ENCODE measurements around the gene CD3E. TPM values are rescaled to one million over a fixed set of nuclear protein-coding genes. Genes with fewer than 3 reads are reported as not detected.
A peak's percentile ranks its signal among the peaks of the same experiment; 100 is the strongest.
"Not testable (repeated sequence)": the region's sequence is repeated elsewhere in the genome, so short reads cannot be mapped to it uniquely, and the experiment has no call there.

Gene CD3E
- total and polyA plus RNA-seq, 4 experiments from 2014 or later, result 581 to 999 (median 623) TPM

GRCh38 chr11:118301600-118302195 is 2.8 kb upstream of the CD3E start:
- H3K27ac ChIP-seq (ENCODE audit: low read depth, low read length), result no peak overlapping the region
- ChIA-PET CTCF (ENCODE audit: partially characterized antibody) (interaction anchor here (0.6 to 2.4 kb wide), 5 partner anchors 10 to 103 kb away, joined by 3 to 10 read pairs (median 3); partner anchors contain the start of gene UBE4A), POLR2A (ENCODE audit: partially characterized antibody) (interaction anchor here (1.1 to 2.6 kb wide), 3 partner anchors 58 to 78 kb away, joined by 4 to 7 read pairs (median 7); partner anchors contain the start of genes JAML and UBE4A)
- Mint-ChIP-seq H3K36me3 (peaks cover 13 to 21% of the 10 kb centered on the region in 2 donors), H3K27me3 (no peaks in the 10 kb centered on the region), H3K9me3 (no peaks in the 10 kb centered on the region), H3K4me1 (peaks cover 24 to 64% (median 39%) of the 10 kb centered on the region in 4 donors), H3K27ac (peak overlapping the region in 5 of 7 donors; percentile 31 to 98 (median 61)), H3K4me3 (peak overlapping the region in 1 of 8 donors; percentile 17)
- H3K4me1 ChIP-seq (ENCODE audit: insufficient read depth, low read length), result peaks cover 38% of the 10 kb centered on the region
- H3K9me3 ChIP-seq (ENCODE audit: control insufficient read depth in 1 of 2, low read length in 2 of 2), result no peaks in the 10 kb centered on the region
- no peaks in the 10 kb centered on the region for H3K36me3 ChIP-seq (ENCODE audit: insufficient read depth, low read length)
- no peak overlapping the region for H3K4me3 ChIP-seq (ENCODE audit: low read length in 2 of 2)
- no peak for DNase-seq
- intact Hi-C loops (cut with micrococcal nuclease), result no loop called here
- no peaks in the 10 kb centered on the region for H3K27me3 ChIP-seq (ENCODE audit: insufficient read depth, low read length)

- peaks cover 63% of the 10 kb centered on the region for H3K4me1 ChIP-seq (ENCODE audit: insufficient read depth, low read length)
- Mint-ChIP-seq H3K27ac (peak overlapping the region; percentile 98 to 100 (median 99)), H3K27me3 (no peaks in the 10 kb centered on the region), H3K9me3 (no peaks in the 10 kb centered on the region), H3K4me3 (peak overlapping the region; percentile 99 to 100 (median 100)), H3K36me3 (peaks cover 37 to 44% of the 10 kb centered on the region in 2 donors), H3K4me1 (peaks cover 41 to 89% (median 62%) of the 10 kb centered on the region in 4 donors)
- no peak for DNase-seq
- CTCF ChIA-PET (ENCODE audit: partially characterized antibody), result interaction anchor here (0.5 to 3.9 kb wide), 7 partner anchors 9 to 184 kb away, joined by 3 to 44 read pairs (median 4); no protein-coding TSS in a partner anchor
- peak overlapping the region; percentile 96 to 97 for H3K4me3 ChIP-seq (ENCODE audit: low read length in 2 of 2)
- intact Hi-C loops (cut with micrococcal nuclease), result loop anchor here (1.0 to 2.0 kb wide), 2 partner anchors 34 to 49 kb away; no protein-coding TSS in a partner anchor
- peak overlapping the region; percentile 91 for H3K27ac ChIP-seq (ENCODE audit: low read depth, low read length)
- H3K9me3 ChIP-seq (ENCODE audit: control insufficient read depth in 1 of 2, low read length in 2 of 2), result no peaks in the 10 kb centered on the region
- POLR2A ChIA-PET (ENCODE audit: partially characterized antibody), result interaction anchor here (0.7 to 5.8 kb wide), 11 partner anchors 8 to 184 kb away, joined by 3 to 45 read pairs (median 11); partner anchors contain the start of genes JAML, MPZL3 and UBE4A
- no peaks in the 10 kb centered on the region for H3K27me3 ChIP-seq (ENCODE audit: insufficient read depth, low read length)
- peaks cover 9% of the 10 kb centered on the region for H3K36me3 ChIP-seq (ENCODE audit: insufficient read depth, low read length)
Observed at GRCh38 chr11:118304227-118304567, 333 bp upstream of the CD3E start.

DNA sequence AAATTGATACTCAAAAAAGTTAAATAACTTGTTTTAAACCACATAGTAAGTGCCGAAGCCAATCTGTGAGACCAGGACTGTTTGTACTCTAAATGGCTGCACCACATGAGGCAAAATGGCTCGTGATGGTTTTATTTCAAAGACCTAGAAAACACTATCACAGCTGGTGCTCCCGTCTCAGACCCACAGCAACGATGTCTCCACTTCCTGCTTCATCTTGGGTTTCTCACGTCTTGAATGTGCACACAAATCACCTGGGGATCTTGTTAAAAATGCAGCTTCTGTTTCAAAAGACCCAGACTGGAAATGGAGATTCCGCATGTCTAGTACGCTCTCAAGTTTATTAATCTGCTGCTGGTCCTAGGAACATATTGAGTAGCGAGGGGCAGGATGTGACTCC is 1.2 kb downstream of the CD3E start:
- H3K9me3 Mint-ChIP-seq, result peaks cover 0 to 3% (median 0%) of the 10 kb centered on the region in 8 donors
- intact Hi-C loops (cut with micrococcal nuclease), result loop anchor here (1.0 to 5.0 kb wide), 4 partner anchors 9 to 132 kb away; partner anchors contain the start of genes CD3D and KMT2A
- DNase-seq, result peak; percentile 68 to 78 (median 70)
- peaks cover 49 to 57% of the 10 kb centered on the region in 2 donors for H3K36me3 Mint-ChIP-seq
- Histone ChIP-seq H3K9me3 (ENCODE audit: control insufficient read depth in 1 of 2, low read length in 2 of 2) (no peaks in the 10 kb centered on the region), H3K27me3 (ENCODE audit: insufficient read depth, low read length) (no peaks in the 10 kb centered on the region), H3K36me3 (ENCODE audit: insufficient read depth, low read length) (peaks cover 9% of the 10 kb centered on the region), H3K27ac (ENCODE audit: low read depth, low read length) (peak overlapping the region; percentile 91), H3K4me1 (ENCODE audit: insufficient read depth, low read length) (peaks cover 76% of the 10 kb centered on the region), H3K4me3 (ENCODE audit: low read length in 2 of 2) (peak overlapping the region; percentile 96 to 97)
- H3K27me3 Mint-ChIP-seq, result no peaks in the 10 kb centered on the region
- peak overlapping the region; percentile 98 to 100 (median 99) for H3K27ac Mint-ChIP-seq
- peak overlapping the region; percentile 99 to 100 (median 100) for H3K4me3 Mint-ChIP-seq
- ChIA-PET CTCF (ENCODE audit: partially characterized antibody) (interaction anchor here (1.5 to 3.9 kb wide), 3 partner anchors 10 to 107 kb away, joined by 3 to 44 read pairs (median 18); no protein-coding TSS in a partner anchor), POLR2A (ENCODE audit: partially characterized antibody) (interaction anchor here (0.6 to 5.8 kb wide), 15 partner anchors 10 to 137 kb away, joined by 3 to 45 read pairs (median 5); partner anchors contain the start of genes JAML, MPZL3 and UBE4A)
- H3K4me1 Mint-ChIP-seq, result peaks cover 52 to 96% (median 73%) of the 10 kb centered on the region in 4 donors

- no peaks in the 10 kb centered on the region for H3K9me3 ChIP-seq (ENCODE audit: control insufficient read depth in 1 of 2, low read length in 2 of 2)
- H3K27ac Mint-ChIP-seq, result peak overlapping the region; percentile 65 to 99 (median 94)
- peaks cover 49 to 65% of the 10 kb centered on the region in 2 donors for H3K36me3 Mint-ChIP-seq
- intact Hi-C loops (cut with micrococcal nuclease), result loop anchor here (5.0 kb wide), 1 partner anchor 131 kb away; the partner anchor contains the start of gene KMT2A
- peak in 1 of 5 donors; percentile 75 for DNase-seq
- peaks cover 0 to 3% (median 0%) of the 10 kb centered on the region in 8 donors for H3K9me3 Mint-ChIP-seq
- peak overlapping the region; percentile 80 to 100 (median 100) for H3K4me3 Mint-ChIP-seq
- H3K36me3 ChIP-seq (ENCODE audit: insufficient read depth, low read length), result peaks cover 16% of the 10 kb centered on the region
- peak overlapping the region; percentile 91 for H3K27ac ChIP-seq (ENCODE audit: low read depth, low read length)
- H3K4me3 ChIP-seq (ENCODE audit: low read length in 2 of 2), result peak overlapping the region in 1 of 2 donors; percentile 44
- CTCF ChIA-PET (ENCODE audit: partially characterized antibody), result interaction anchor here (3.6 to 3.9 kb wide), 2 partner anchors 11 to 108 kb away, joined by 18 to 44 read pairs; no protein-coding TSS in a partner anchor
- peaks cover 48 to 96% (median 75%) of the 10 kb centered on the region in 4 donors for H3K4me1 Mint-ChIP-seq
- POLR2A ChIA-PET (ENCODE audit: partially characterized antibody), result interaction anchor here (0.9 to 5.8 kb wide), 9 partner anchors 10 to 129 kb away, joined by 3 to 45 read pairs (median 6); partner anchors contain the start of genes JAML, MPZL3 and UBE4A
- H3K4me1 ChIP-seq (ENCODE audit: insufficient read depth, low read length), result peaks cover 79% of the 10 kb centered on the region
- no peaks in the 10 kb centered on the region for H3K27me3 ChIP-seq (ENCODE audit: insufficient read depth, low read length)
- no peaks in the 10 kb centered on the region for H3K27me3 Mint-ChIP-seq
Observed at GRCh38 chr11:118306556-118306955, 2.0 kb downstream of the CD3E start.

DNA sequence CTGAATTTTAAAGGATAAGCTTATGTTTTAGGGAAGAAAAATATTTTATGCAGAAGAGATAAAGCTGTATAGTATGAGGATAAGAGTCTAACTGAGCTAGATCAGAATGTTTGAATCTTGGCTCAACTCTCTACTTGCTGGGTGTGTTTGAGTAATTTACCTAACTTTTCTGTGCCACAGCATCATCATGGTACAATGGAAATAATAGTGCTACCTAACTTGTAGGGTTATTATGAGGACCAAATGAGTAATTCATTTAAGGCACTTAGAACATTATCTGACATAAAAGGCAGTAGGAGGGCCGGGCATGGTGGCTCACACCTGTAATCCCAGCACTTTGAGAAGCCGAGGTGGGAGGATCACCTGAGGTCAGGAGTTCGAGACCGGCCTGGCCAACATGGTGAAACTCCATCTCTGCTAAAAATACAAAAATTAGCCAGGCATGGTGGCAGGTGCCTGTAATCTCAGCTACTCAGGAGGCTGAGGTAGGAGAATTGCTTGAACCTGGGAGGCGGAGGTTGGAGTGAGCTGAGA is 4.5 kb downstream of the CD3E start:
- Histone ChIP-seq H3K4me1 (ENCODE audit: insufficient read depth, low read length) (peaks cover 80% of the 10 kb centered on the region), H3K27ac (ENCODE audit: low read depth, low read length) (peak overlapping the region; percentile 91), H3K36me3 (ENCODE audit: insufficient read depth, low read length) (peaks cover 39% of the 10 kb centered on the region)
- ChIA-PET POLR2A (ENCODE audit: partially characterized antibody) (interaction anchor here (0.8 to 1.9 kb wide), 5 partner anchors 10 to 111 kb away, joined by 4 to 9 read pairs (median 5); partner anchors contain the start of genes MPZL3 and UBE4A), CTCF (ENCODE audit: partially characterized antibody) (interaction anchor here (0.9 to 6.9 kb wide), 4 partner anchors 13 to 183 kb away, joined by 3 to 43 read pairs (median 4); no protein-coding TSS in a partner anchor)
- DNase-seq, result peak in 1 of 5 donors; percentile 35
- Mint-ChIP-seq H3K36me3 (peaks cover 72 to 88% of the 10 kb centered on the region in 2 donors), H3K4me3 (peak overlapping the region; percentile 33 to 100 (median 62)), H3K27ac (peak overlapping the region; percentile 69 to 99 (median 91)), H3K4me1 (peaks cover 53 to 94% (median 76%) of the 10 kb centered on the region in 4 donors)
- H3K9me3 Mint-ChIP-seq; H3K4me3 ChIP-seq (ENCODE audit: low read length in 2 of 2); H3K27me3 ChIP-seq (ENCODE audit: insufficient read depth, low read length); H3K9me3 ChIP-seq (ENCODE audit: control insufficient read depth in 1 of 2, low read length in 2 of 2); H3K27me3 Mint-ChIP-seq: not testable (repeated sequence)
- intact Hi-C loops (cut with micrococcal nuclease), result loop anchor here (5.0 kb wide), 1 partner anchor 128 kb away; the partner anchor contains the start of gene KMT2A

DNA sequence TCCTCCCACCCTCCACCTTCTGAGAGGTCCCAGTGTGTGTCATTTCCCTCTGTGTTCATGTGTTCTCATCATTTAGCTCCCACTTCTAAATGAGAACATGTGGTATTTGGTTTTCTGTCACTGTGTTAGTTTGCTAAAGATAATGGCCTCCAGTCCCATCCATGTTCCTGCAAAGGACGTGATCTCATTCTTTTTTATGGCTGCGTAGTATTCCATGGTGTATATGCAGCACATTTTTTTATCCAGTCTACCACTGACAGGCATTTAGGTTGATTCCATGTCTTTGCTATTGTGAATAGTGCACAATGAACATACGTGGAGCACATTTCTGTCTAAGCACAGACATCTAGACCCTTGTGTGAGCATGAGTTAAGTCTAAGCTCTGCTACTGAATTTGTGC is 5.7 kb downstream of the CD3E start:
- H3K9me3 ChIP-seq (ENCODE audit: control insufficient read depth in 1 of 2, low read length in 2 of 2), result no peaks in the 10 kb centered on the region
- H3K27me3 Mint-ChIP-seq, result no peaks in the 10 kb centered on the region
- H3K36me3 ChIP-seq (ENCODE audit: insufficient read depth, low read length), result peaks cover 49% of the 10 kb centered on the region
- peaks cover 0 to 3% (median 0%) of the 10 kb centered on the region in 8 donors for H3K9me3 Mint-ChIP-seq
- H3K27ac Mint-ChIP-seq, result peak overlapping the region; percentile 19 to 98 (median 89)
- intact Hi-C loops (cut with micrococcal nuclease), result no loop called here
- H3K27ac ChIP-seq (ENCODE audit: low read depth, low read length), result no peak overlapping the region
- H3K36me3 Mint-ChIP-seq, result peaks cover 77 to 88% of the 10 kb centered on the region in 2 donors
- no peak for DNase-seq
- CTCF ChIA-PET (ENCODE audit: partially characterized antibody), result interaction anchor here (0.8 to 6.9 kb wide), 3 partner anchors 9 to 112 kb away, joined by 3 to 43 read pairs (median 8); no protein-coding TSS in a partner anchor
- POLR2A ChIA-PET (ENCODE audit: partially characterized antibody), result interaction anchor here (1.2 to 2.0 kb wide), 3 partner anchors 15 to 112 kb away, joined by 4 to 7 read pairs (median 5); partner anchors contain the start of gene UBE4A
- H3K4me3 Mint-ChIP-seq, result peak overlapping the region in 6 of 8 donors; percentile 31 to 75 (median 43)
- no peaks in the 10 kb centered on the region for H3K27me3 ChIP-seq (ENCODE audit: insufficient read depth, low read length)
- peaks cover 86% of the 10 kb centered on the region for H3K4me1 ChIP-seq (ENCODE audit: insufficient read depth, low read length)
- peaks cover 53 to 93% (median 79%) of the 10 kb centered on the region in 4 donors for H3K4me1 Mint-ChIP-seq
- no peak overlapping the region for H3K4me3 ChIP-seq (ENCODE audit: low read length in 2 of 2)
